ENCODE measurements around the gene SNRNP70. TPM values are rescaled to one million over a fixed set of nuclear protein-coding genes. Genes with fewer than 3 reads are reported as not detected.
A peak's percentile ranks its signal among the peaks of the same experiment; 100 is the strongest.
"Not testable (repeated sequence)": the region's sequence is repeated elsewhere in the genome, so short reads cannot be mapped to it uniquely, and the experiment has no call there.

The SNRNP70 gene
- polyA plus RNA-seq, 3 donors from 2014 or later = 42.6 to 84.4 (median 48.8) TPM

DNA sequence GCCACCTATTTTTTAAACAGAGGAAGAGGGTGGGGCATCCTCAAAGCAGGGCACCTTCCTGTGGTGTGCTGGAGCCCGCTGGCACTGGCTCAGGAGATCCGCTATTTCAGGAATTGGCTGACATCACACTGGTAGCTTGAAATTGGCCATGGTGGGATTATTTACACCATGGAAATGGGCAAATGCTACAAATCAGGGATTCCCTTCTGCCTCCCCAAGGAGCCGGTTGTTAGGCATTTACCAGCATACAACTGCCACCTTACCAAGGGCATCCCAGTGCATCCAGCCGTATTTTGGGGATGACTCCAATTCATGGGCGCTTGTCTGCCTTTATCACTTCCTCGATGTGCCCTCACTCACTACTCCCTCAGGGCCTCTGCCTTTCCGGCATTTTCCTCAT lies 55.7 kb downstream of the SNRNP70 start:
- Mint-ChIP-seq H3K27ac (peak overlapping the region in 1 of 6 donors; percentile 12), H3K4me3 (peak overlapping the region in 2 of 5 donors; percentile 13 to 62), H3K4me1 (peaks cover 16% of the 10 kb centered on the region in 2 donors), H3K27me3 (ENCODE audit: low read depth in 3 of 3) (peaks cover 5 to 8% (median 8%) of the 10 kb centered on the region in 3 donors), H3K36me3 (peaks cover 0 to 8% (median 4%) of the 10 kb centered on the region in 3 donors), H3K9me3 (no peaks in the 10 kb centered on the region)
- DNase-seq = no peak

- Mint-ChIP-seq H3K36me3 (peaks cover 0 to 8% (median 4%) of the 10 kb centered on the region in 3 donors), H3K9me3 (no peaks in the 10 kb centered on the region), H3K4me1 (peaks cover 16 to 20% of the 10 kb centered on the region in 2 donors), H3K27me3 (ENCODE audit: low read depth in 3 of 3) (peaks cover 5 to 10% (median 8%) of the 10 kb centered on the region in 3 donors), H3K27ac (peak overlapping the region in 3 of 6 donors; percentile 12 to 43 (median 28)), H3K4me3 (peak overlapping the region in 3 of 5 donors; percentile 2 to 62 (median 13))
- DNase-seq = no peak
Observed at GRCh38 chr19:49141352-49141751, 56.1 kb downstream of the SNRNP70 start.

DNA sequence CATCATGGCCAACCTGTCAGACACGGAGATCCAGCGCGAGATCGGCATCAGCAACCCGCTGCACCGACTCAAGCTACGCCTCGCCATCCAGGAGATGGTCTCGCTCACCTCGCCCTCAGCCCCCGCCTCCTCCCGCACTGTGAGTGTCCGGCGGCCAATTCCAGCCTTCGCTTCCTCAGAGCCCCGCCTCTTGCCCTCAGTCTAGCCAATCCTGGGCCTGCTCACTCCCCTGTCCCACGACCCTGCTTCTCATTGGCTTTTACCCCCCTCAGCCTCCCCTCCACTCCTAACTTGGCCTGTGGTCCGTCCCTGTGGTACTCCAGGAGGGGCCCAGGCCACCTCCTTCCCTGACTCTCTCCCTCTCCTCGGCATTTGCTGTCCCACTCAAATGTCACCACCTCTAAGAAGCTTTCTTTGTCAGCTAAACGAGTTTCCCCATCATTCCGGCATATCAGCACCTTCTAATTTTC lies 57.6 kb downstream of the SNRNP70 start:
- Mint-ChIP-seq H3K36me3 (peaks cover 0 to 4% (median 0%) of the 10 kb centered on the region in 3 donors), H3K4me1 (peaks cover 16 to 20% of the 10 kb centered on the region in 2 donors), H3K27ac (peak overlapping the region in 2 of 6 donors; percentile 4 to 17), H3K4me3 (peak overlapping the region; percentile 70 to 83 (median 76)), H3K27me3 (ENCODE audit: low read depth in 3 of 3) (peaks cover 5 to 11% (median 8%) of the 10 kb centered on the region in 3 donors), H3K9me3 (no peaks in the 10 kb centered on the region)
- peak; percentile 64 to 67 (median 65) for DNase-seq

DNA sequence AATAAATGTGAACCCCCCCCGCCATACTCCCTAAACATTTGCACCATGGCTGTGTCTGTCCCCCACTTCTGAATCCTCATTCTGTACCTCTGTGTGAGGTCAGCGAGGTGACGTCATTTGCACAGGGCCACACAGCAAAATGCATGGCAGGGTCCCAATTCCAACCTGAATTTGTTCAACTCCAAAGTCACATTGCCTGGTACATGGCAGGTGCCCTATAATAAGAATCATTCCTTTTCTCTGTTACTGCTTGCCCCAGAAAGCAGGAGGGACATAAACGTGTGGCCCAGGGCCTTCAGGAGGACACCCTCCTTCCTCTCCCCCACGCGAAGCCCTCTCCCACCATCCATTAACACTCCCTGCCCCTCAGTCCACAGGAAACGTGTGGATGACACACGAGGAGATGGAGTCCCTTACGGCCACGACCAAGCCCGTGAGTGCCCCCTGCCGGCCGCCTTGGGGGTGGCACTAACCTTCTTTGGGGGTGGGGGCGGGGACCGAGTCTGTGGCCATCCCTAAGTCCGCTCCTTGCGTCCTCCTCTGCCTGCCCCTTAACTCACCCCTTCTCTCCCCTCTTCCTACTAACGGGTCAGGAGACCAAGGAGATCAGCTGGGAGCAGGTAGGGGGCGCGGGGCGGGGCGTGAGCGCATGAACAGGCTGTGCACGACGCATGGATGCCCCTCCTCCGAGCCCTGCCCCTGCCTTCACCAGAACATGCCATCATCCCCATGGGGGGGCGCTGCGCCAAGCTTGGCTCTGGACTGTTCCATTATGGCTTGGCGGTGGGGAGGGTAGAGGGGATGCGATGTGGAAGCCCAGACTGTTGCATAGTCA lies 60.5 kb downstream of the SNRNP70 start:
- Mint-ChIP-seq H3K36me3 (peaks cover 0 to 4% (median 0%) of the 10 kb centered on the region in 3 donors), H3K4me1 (peaks cover 38 to 40% of the 10 kb centered on the region in 2 donors), H3K9me3 (no peaks in the 10 kb centered on the region), H3K4me3 (peak overlapping the region in 2 of 5 donors; percentile 31 to 51), H3K27ac (peak overlapping the region in 1 of 6 donors; percentile 35), H3K27me3 (ENCODE audit: low read depth in 3 of 3) (peaks cover 8 to 16% (median 14%) of the 10 kb centered on the region in 3 donors)
- peak; percentile 69 to 75 (median 70) for DNase-seq

DNA sequence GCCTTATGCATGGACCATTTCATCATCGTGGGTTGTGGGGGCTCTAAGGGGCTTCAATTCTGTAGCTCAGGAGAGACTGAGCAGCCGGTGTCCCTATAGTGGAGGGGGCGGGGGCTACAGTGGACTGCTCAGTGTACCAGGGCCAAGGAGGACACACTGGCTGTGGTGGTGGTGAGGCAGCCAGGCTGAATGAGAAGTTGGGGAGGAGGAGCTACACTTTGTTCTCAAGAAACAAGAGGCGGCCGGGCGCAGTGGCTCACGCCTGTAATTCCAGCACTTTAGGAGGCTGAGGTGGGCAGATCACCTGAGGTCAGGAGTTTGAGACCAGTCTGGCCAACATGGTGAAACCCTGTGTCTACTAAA lies 61.1 kb downstream of the SNRNP70 start:
- not testable (repeated sequence) for DNase-seq

GRCh38 chr19:49148044-49148682 lies 62.9 kb downstream of the SNRNP70 start:
- no peaks in the 10 kb centered on the region for H3K9me3 Mint-ChIP-seq
- H3K36me3 Mint-ChIP-seq = no peaks in the 10 kb centered on the region
- peaks cover 7 to 22% (median 8%) of the 10 kb centered on the region in 3 donors for H3K27me3 Mint-ChIP-seq (ENCODE audit: low read depth in 3 of 3)
- peaks cover 38 to 42% of the 10 kb centered on the region in 2 donors for H3K4me1 Mint-ChIP-seq
- H3K27ac Mint-ChIP-seq = no peak overlapping the region
- DNase-seq = no peak
- H3K4me3 Mint-ChIP-seq = peak overlapping the region; percentile 61 to 85 (median 67)

More for the DNA sequence above, 61.1 kb downstream of the SNRNP70 start:
- not testable (repeated sequence) for H3K27ac Mint-ChIP-seq, H3K36me3 Mint-ChIP-seq, H3K9me3 Mint-ChIP-seq, H3K4me3 Mint-ChIP-seq
- peaks cover 8 to 14% (median 14%) of the 10 kb centered on the region in 3 donors for H3K27me3 Mint-ChIP-seq (ENCODE audit: low read depth in 3 of 3)
- H3K4me1 Mint-ChIP-seq = peaks cover 42 to 45% of the 10 kb centered on the region in 2 donors

DNA sequence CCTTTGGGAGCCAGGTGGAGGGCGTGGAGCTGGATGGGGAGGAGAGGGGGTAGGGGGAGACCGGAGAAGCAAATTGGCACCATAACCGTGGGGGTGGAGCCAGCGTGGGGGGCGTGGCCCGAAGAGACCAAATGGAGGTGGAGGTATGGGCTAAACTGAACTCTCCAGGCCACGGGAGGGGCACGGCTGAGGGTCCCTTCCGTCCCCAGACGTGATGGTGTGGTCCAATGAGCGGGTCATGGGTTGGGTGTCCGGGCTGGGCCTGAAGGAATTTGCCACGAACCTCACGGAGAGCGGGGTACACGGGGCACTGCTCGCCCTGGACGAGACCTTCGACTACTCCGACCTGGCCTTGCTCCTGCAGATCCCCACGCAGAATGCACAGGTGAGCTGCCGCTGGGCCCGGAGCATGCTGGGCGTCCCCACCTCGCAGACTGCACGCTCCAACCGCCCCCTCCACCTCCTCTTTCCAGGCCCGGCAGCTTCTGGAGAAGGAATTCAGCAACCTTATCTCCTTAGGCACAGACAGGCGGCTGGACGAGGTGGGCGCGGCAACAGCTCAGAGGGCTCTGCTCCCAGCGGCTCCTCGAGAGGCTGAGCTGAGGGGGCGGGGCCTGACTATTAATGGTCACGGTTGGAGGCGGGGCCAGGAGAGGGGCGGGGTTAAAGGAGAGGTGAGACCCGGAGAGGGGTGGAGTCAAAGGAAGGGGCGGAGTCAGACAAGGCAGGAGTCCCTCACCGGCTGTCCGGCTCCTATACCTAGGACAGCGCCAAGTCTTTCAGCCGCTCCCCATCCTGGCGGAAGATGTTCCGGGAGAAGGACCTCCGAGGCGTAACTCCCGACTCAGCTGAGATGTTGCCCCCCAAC lies 63.8 kb downstream of the SNRNP70 start:
- peaks cover 37 to 40% of the 10 kb centered on the region in 2 donors for H3K4me1 Mint-ChIP-seq
- H3K36me3 Mint-ChIP-seq = peaks cover 0 to 1% (median 0%) of the 10 kb centered on the region in 3 donors
- peak; percentile 82 to 84 (median 83) for DNase-seq
- peak overlapping the region; percentile 79 to 85 (median 85) for H3K4me3 Mint-ChIP-seq
- H3K9me3 Mint-ChIP-seq = peaks cover 0 to 3% (median 0%) of the 10 kb centered on the region in 6 donors
- H3K27me3 Mint-ChIP-seq (ENCODE audit: low read depth in 3 of 3) = peaks cover 7 to 24% (median 10%) of the 10 kb centered on the region in 3 donors
- H3K27ac Mint-ChIP-seq = no peak overlapping the region

DNA sequence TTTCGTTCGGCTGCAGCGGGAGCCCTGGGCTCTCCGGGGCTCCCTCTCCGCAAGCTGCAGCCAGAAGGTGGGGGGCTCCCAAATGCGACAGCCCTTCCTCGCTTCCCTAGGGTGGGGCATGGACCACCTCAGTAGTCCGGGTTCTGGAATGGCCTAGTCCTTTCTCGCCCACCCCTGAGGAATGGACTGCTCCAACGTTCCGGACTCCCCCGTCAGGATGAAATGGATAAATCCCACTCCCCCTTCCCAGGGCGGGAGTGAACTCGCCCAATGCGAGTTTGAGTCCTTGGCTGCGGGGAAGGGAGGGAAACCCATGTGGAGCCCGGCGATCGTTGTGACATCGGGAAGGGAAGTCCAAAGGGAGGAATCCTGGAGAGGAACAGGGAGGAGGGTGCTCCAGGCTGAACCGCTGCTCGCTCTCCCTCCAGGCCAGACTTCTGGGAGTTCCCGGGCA lies 64.4 kb downstream of the SNRNP70 start:
- peaks cover 0 to 4% (median 0%) of the 10 kb centered on the region in 3 donors for H3K36me3 Mint-ChIP-seq
- DNase-seq = no peak
- peaks cover 37 to 40% of the 10 kb centered on the region in 2 donors for H3K4me1 Mint-ChIP-seq
- peaks cover 7 to 26% (median 10%) of the 10 kb centered on the region in 3 donors for H3K27me3 Mint-ChIP-seq (ENCODE audit: low read depth in 3 of 3)
- H3K27ac Mint-ChIP-seq = no peak overlapping the region
- peak overlapping the region; percentile 81 to 89 (median 85) for H3K4me3 Mint-ChIP-seq
- peaks cover 0 to 3% (median 0%) of the 10 kb centered on the region in 6 donors for H3K9me3 Mint-ChIP-seq

- H3K9me3 Mint-ChIP-seq = peaks cover 0 to 3% (median 0%) of the 10 kb centered on the region in 6 donors
- H3K36me3 Mint-ChIP-seq = peaks cover 0 to 4% (median 0%) of the 10 kb centered on the region in 3 donors
- peak overlapping the region; percentile 81 to 89 (median 85) for H3K4me3 Mint-ChIP-seq
- H3K4me1 Mint-ChIP-seq = peaks cover 36 to 39% of the 10 kb centered on the region in 2 donors
- H3K27me3 Mint-ChIP-seq (ENCODE audit: low read depth in 3 of 3) = peaks cover 7 to 24% (median 10%) of the 10 kb centered on the region in 3 donors
- DNase-seq = peak; percentile 45 to 52 (median 50)
- H3K27ac Mint-ChIP-seq = peak overlapping the region in 1 of 6 donors; percentile 20
Observed at GRCh38 chr19:49150106-49150943, 65.1 kb downstream of the SNRNP70 start.

DNA sequence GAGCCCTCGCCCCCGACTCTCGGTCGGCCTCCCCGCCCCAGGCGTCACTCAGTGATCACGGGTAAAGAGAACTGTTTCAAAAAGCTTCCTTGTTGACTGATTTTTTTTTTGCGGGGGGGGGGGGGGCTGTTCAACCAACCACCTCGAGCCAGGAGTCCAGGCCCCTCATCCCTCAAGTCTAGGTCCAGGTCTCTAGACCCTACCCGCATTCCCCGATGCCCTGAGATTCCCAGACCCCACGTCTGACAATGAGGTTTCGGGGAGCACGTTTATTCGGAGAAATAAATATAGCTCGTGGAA lies 65.6 kb downstream of the SNRNP70 start:
- Mint-ChIP-seq H3K27ac (no peak overlapping the region), H3K4me1 (peaks cover 32 to 33% of the 10 kb centered on the region in 2 donors), H3K9me3 (peaks cover 0 to 3% (median 0%) of the 10 kb centered on the region in 6 donors), H3K27me3 (ENCODE audit: low read depth in 3 of 3) (peaks cover 7 to 25% (median 10%) of the 10 kb centered on the region in 3 donors), H3K4me3 (peak overlapping the region; percentile 74 to 89 (median 85)), H3K36me3 (peaks cover 0 to 4% (median 0%) of the 10 kb centered on the region in 3 donors)
- DNase-seq = no peak

- DNase-seq = peak in 2 of 3 donors; percentile 29 to 35
- peak overlapping the region in 1 of 6 donors; percentile 55 for H3K27ac Mint-ChIP-seq
- peaks cover 0 to 4% (median 0%) of the 10 kb centered on the region in 3 donors for H3K36me3 Mint-ChIP-seq
- H3K4me3 Mint-ChIP-seq = peak overlapping the region; percentile 72 to 85 (median 80)
- peaks cover 5 to 25% (median 10%) of the 10 kb centered on the region in 3 donors for H3K27me3 Mint-ChIP-seq (ENCODE audit: low read depth in 3 of 3)
- peaks cover 0 to 3% (median 0%) of the 10 kb centered on the region in 6 donors for H3K9me3 Mint-ChIP-seq
- H3K4me1 Mint-ChIP-seq = peaks cover 29 to 31% of the 10 kb centered on the region in 2 donors
Observed at GRCh38 chr19:49151267-49152118, 66.2 kb downstream of the SNRNP70 start.

Measured in immature natural killer cell (primary cell).